Embryonic facial prominence (tissue), 1 donor: ENCODE data around the gene ZNF614.
"Not testable (repeated sequence)": the region's sequence is repeated elsewhere in the genome, so short reads cannot be mapped to it uniquely, and the experiment has no call there.

Experiments used
- DNase-seq: peaks from one replicate; pipeline ENCODE4 v3.0.0-alpha.2; 2016; ENCODE audit errors: extremely low spot score

ZNF614 gene

DNA sequence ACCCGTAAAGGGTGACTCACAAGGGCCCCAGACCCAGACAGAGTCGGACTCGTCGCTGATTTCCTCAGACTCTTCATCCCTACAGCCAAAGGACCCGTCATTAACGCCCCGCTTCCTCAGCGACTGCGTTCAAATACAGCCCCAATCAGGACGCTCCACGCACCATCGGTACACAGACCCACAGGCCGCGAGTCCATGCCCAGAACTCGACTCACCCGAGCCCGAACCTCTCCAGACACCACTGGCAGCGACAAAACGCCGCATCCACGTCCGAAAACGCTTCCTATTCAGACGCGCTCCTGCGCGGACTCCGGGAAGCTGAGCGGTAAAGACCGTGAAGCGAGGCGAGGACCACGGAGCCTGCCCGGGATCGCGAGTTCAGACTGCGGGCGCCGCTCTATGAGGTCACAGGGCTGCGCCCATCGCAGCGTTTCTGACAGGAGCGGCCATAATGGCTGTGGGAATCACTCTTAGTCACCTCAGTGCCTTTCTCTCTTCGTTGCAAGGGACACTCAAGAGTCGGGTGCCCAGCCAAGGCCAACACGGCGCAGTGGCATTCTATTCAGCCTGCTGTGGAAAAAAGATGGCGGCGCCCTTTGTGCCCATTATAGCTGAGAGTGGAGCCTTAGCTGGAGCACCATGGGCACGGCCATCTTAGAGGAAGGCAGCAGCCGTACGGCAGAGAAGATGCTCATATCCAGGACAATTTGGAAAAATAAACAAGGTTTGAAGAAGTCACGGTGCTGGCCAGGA is at the start of gene ZNF614:
ZNF614 (minus strand) TSS at position 353 of the 753 bp plus-strand sequence. CDS start 2,634 bp downstream, outside the sequence.
- peak; percentile 86 for DNase-seq

DNA sequence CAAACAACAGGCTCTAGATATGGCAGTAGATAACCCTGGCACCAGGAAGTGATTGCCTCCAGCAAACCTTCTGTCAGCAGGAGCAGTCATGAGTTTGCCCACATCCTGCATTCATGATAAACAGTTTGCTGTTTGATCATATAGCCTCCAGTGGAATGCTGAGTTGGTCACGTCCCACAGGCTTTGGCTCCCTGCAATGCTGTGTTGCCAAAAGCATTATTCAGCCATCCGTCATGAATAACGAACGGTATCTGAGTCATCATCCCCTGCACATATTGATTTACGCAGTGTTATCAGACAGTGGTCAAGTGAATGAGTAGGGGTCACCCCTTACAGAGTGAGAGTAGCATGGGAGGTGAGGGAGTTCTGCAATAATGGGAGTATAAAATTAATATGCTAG is 42.3 kb upstream of the ZNF614 start:
- DNase-seq: no peak

DNA sequence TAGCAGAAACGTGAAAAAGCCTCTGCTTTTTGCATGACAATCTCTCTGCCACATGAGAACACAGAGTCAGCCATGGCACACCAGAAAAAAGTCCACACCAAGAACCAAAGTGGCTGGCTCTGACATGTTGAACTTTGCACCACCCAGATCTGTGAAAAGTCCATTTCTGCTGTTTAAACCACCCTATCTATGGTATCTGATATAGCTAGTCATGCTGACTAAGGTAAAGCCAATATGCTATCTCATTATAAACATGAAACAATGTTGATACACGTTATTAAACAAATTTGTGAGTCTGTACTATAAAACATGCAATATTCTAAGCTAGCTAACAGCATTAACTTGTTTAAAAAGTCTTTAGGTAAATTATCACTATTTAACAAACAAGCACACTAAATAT is 41.5 kb upstream of the ZNF614 start:
- DNase-seq: no peak

DNA sequence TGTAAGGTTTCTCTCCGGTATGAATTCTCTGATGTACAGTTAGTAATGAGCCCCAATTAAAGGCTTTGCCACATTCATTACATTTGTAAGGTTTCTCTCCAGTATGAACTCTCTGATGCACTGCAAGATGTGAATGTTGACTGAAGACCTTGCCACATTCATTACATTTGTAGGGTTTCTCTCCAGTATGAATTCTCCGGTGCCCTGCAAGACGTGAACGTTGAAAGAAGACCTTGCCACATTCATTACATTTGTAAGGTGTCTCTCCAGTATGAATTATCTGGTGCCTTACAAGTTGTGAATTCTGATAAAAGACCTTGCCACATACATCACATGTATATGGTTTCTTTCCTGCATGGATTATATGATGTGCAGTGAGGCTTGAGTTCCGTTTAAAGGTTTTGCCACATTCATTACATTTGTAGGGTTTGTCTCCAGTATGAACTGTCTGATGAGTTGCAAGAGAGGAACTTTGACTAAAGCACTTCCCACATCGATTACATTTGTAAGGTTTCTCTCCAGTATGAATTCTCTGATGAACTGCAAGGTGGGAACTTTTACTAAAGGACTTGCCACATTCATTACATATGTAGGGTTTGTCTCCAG is 38.2 kb upstream of the ZNF614 start:
- DNase-seq: no peak

DNA sequence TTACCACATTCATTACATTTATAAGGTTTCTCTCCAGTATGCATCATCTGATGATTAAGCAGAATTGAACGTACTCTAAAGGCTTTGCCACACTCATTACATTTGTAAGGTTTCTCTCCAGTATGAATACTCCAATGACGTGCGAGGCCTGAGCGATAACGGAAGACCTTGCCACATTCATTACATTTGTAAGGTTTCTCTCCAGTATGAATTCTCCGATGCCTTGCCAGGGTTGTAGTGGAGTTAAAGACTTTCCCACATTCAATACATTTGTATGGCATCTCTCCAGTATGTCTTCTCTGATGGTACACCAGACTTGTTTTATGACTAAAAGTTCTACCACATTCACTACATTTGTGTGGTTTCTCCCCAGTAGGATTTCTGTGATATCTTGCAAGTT is 37.2 kb upstream of the ZNF614 start:
- no peak for DNase-seq

DNA sequence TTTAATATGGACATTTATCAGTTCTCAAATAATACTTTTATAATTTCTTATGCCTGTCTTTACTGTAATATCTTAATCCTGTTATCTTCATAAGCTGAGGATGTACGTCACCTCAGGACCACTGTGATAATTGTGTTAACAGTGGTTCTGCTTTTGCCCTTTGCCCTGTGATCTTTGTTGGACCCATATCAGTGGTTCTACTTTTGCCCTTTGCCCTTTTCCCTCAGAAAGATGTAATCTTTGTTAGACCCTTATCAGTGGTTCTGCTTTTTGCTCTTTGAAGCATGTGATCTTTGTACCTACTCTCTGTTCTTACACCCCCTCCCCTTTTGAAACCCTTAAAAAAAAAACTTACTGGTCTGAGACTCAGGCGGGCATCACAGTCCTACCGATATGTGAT is 28.3 kb upstream of the ZNF614 start:
- DNase-seq: not testable (repeated sequence)

DNA sequence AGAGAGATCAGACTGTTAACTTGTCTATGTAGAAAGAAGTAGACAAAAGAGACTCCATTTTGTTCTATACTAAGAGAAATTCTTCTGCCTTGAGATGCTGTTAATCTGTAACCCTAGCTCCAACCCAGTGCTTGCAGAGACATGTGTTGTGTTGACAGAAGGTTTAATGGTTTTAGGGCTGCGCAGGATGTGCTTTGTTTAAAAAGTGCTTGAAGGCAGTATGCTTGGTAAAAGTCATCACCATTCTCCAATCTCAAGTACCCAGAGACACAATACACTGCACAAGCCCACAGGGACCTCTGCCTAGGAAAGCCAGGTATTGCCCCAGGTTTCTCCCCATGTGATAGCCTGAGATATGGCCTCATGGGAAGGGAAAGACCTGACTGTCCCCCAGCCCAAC is 23.6 kb upstream of the ZNF614 start:
- DNase-seq: not testable (repeated sequence)

DNA sequence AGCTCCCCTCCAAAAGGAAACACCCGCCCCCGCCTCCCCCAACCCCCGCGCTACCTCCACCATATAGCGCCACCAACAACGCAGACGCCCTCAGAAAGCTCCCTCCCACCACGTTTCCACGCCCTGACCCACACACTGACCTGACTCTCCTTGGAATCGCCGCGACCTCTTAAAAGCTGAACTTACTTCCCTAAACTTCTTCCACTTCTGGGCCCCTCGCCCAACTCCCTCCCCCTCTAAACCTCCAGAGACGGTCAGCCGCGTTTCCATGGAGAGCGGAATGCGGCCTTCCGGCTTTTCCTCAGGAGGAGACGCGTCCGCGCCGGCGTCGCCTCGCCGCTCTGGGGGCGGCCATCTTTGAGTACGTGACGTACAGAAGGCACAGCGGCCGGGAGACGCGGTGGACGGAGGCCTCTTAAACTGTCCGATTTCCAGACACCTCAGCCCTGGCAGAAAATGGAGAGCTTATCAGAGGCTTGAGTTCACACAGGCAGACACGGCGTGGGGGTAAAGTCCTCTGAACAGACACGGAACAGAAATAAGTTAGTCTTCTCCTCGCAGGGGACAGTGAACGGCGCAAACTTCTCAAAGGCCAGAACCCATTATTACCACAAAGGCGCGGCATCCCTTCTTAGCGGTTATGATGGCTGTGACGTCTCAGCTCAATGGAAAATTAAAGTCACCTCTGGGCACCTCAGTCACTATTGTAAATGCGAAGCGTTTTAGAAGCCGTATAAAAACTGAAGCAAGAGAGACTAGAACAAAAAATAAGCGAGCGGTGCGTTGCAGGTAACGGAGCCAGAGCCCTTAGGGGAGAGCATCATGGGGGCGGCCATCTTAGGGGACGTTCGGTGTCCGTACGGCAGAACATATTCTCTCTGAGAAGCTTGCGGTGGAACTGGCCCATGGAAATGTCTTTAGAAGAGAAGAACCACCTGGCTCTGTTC is 20.6 kb upstream of the ZNF614 start, which contains the start of gene ZNF432:
ZNF432 (minus strand) TSS at position 284 of the 947 bp plus-strand sequence. CDS start 1,970 bp downstream, outside the sequence.
- peak; percentile 87 for DNase-seq

DNA sequence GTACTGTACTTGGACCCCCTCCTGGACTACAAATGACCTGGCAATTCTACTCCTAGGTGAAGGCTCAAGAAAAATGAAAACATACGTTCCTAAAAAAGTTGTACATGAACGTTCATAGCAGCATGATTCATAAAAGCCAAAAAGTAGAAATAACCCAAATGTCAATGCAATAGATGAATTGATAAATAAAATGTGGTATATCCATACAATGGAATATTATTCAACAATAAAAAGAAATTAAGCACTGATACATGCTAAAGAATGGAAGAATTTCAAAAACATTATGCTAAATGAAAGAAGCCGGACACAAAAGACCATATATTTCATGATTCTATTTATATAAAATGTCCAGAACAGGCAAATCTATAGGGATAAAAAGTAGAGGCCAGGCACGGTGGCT is 11.0 kb upstream of the ZNF614 start:
- DNase-seq: no peak

DNA sequence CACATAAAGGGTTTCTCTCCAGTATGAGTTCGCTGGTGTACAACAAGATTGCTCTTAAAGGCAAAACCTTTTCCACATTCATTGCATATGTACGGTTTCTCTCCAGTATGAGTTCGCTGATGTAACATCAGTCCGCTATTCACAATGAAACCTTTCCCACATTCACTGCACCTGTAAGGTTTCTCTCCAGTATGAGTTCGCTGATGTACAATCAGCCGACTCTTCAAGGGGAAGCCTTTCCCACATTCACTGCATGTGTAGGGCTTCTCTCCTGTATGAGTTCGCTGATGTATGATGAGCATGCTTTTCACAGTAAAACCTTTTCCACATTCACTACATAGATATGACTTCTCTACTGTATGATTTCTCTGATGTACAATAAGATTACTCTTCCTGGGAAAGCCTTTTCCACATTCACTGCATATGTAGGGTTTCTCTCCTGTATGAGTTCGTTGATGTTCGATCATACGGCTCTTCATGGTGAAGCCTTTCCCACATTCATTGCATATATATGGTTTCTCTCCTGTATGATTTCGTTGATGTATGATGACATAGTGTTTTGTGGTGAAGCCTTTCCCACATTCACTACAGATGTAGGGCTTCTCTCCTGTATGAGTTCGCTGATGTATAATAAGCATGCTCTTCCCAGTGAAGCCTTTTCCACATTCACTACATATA is 6.0 kb upstream of the ZNF614 start:
- no peak for DNase-seq

DNA sequence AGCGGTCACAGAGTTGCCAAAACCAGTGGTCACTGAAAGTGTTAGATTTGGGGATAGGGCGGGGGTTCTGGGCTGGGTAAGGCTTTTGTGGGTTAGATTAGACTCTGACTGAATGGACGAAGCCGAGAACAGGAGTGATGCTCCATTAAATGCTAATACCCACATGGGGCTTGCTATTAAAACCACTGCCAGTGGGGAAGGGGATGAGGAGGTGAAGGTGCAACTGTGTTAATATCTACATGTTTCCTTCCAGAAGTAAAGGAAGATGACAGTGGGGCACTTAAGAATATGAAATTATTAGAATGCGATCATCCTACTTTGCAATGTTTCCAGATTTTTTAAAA is 573 bp upstream of the ZNF614 start:
- DNase-seq: no peak

DNA sequence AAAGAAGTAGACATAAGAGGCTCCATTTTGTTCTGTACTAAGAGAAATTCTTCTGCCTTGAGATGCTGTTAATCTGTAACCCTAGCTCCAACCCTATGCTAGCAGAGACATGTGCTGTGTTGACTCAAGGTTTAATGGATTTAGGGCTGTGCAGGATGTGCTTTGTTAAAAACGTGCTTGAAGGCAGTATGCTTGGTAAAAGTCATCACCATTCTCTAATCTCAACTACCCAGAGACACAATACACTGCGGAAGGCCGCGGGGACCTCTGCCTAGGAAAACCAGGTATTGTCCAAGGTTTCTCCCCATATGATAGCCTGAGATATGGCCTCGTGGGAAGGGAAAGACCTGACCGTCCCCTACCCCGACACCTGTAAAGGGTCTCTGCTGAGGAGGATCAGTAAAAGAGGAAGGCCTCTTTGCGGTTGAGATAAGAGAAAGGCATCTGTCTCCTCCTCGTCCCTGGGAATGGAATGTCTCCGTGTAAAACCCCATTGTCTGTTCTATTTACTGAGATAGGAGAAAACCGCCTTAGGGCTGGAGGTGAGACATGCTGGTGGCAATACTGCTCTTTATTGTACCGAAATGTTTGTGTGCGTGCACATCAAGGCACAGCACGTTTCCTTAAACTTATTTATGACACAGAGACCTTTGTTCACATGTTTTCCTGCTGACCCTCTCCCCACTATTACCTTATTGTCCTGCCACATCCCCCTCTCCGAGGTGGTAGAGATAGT is 1.8 kb downstream of the ZNF614 start:
- DNase-seq: not testable (repeated sequence)

DNA sequence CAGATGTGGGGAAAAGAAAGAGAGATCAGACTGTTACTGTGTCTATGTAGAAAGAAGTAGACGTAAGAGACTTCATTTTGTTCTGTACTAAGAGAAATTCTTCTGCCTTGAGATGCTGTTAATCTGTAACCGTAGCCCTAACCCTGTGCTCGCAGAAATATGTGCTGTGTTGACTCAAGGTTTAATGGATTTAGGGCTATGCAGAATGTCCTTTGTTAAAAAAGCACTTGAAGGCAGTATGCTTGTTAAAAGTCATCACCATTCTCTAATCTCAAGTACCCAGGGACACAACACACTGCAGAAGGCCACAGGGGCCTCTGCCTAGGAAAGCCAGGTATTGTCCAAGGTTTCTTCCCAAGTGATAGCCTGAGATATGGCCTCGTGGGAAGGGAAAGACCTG is 3.7 kb downstream of the ZNF614 start:
- DNase-seq: not testable (repeated sequence)

DNA sequence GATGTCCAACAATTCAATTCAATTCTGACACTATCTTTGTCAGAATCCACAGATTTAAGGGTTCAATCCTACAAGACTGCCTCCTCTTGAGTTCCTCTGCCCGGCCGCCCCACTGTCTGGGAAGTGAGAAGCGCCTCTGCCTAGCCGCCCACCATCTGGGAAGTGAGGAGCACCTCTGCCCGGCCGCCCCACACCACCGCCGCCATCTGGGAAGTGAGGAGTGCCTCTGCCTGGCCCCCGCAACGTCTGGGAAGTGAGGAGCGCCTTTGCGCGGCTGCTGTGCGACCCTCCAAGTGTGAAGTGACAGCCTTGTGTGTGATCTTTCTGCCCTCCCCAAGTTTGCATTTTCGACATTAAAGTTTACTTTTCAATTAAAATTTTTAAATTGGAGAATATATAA is 6.0 kb downstream of the ZNF614 start:
- DNase-seq: no peak

DNA sequence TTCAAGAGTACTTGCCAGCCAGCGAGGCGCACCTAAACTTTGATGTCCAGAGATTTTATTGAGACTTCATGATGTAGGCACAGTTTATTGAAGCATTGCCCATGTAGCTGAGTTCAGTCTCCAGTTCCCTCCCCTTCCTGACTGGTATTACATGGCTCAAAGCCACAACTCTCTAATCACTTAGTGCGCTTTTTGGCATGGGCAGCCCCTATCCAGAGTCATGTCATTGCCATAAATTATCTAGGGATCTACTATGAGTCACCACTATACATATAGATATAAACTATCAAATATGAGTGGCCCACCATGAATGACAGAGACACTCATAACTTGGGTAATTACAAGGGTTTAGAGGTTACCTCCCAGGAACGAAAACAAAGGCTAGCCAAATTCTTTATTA is 7.7 kb downstream of the ZNF614 start:
- no peak for DNase-seq

DNA sequence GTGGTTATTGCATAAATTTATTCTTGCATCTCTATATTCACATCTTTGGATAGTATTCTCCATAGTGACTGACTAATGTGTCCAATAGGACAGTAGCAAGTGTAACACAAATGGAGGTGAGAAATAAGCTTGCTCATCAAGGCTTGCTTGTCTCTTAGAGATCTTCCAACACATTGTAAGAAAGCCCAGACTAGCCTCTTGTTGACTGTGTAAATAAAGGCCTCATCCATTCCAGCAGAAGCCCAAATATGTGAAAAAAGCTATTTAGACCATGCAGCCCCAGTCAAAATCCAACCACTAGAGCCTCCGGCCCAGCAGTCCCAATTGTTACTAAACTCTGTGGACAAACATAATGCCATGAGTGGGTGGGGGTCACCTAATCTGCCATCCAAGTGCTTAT is 17.5 kb downstream of the ZNF614 start:
- DNase-seq: no peak

DNA sequence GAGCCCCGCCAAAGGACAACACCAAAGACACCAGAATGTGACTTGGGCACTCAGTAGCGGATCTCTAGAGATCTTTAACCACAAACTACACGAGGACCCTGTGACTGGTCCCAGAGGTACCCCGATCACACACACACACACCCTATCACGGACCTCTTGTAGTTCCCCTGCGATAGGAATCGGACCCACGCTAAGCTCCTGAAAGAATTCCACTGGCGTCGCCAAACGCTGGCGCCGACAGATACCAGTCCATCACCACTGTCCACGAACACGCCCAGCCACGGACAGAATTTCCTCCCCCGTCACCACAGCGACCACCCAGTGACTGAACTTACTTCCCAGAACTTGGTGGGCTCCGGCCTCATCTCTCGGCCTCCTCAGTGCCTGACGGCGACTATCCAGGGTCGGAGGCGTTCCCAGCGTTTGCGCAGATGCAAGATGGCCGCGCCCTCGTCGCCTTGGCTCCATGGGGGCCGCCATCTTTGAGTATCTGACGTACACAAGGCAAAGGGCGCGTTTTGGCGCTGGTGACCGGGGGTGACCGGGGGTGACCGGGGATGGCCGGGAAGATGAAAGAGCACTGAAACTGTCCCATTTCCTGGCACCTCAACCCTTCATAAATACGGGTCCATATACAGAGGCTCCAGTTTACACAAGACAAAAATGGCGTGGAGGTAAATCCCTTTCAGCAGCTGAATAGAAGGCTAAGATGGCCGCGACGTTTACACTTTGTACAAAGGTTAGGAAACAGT is 20.2 kb downstream of the ZNF614 start, which contains the start of gene ZNF615:
ZNF615 (minus strand) TSS at position 406 of the 752 bp plus-strand sequence. CDS start 4,500 bp downstream, outside the sequence.
- DNase-seq: peak; percentile 77

DNA sequence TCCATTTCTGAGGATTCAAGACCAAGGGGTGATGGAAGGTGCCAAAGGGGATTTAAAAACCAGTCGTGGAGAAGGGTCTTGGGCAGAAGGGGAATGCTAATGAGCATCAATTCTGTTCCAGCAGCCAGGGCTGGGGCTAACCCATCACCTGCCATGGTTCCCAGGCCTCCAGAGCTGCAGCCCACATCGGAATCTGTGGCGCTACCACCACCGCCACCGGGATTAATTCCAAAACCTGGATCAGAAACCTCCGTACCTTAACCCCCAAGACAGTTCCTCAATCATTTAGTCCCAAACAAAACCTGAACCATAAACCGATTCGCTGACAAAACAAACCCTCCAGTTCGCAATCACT is 20.8 kb downstream of the ZNF614 start:
- no peak for DNase-seq

DNA sequence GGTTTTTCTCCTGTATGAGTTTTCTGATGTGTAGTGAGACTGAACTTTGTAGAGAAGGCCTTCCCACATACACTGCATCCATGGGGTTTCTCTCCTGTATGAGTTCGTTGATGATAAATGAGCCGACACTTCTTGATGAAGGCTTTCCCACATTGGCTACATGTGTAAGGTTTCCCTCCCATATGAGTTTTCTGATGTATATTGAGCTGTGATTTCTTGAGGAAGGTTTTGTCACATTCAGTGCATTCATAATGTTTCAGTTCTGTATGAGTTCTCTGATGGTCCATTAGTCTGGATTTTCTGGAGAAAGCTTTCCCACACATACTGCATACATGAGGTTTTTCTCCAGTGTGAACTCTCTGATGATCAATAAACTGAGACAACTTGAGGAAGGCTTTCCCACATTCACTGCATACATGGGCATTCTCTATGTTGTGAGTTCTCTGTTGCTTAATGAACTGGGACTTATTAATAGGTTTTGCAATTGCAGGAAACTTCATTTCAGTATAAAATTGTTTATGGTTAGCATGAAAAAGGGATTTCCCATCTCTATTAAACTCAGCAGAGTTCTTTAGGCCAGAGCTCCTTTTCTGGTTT is 34.0 kb downstream of the ZNF614 start:
- no peak for DNase-seq

DNA sequence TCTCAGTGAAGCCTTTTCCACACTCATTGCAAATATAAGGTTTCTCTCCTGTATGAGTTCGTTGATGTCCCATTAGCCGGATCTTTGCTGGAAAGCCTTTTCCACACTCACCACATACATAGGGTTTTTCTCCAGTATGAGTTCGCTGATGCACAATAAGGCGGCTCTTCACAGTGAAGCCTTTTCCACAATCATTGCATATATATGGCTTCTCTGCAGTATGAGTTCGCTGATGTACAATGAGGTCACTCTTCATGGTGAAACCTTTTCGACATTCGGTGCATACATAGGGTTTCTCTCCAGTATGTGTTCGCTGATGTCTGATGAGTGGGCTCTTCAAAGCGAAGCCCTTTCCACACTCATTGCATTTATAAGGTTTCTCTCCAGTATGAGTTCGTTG is 34.8 kb downstream of the ZNF614 start:
- no peak for DNase-seq
